Stimulated activated CD8-positive, alpha-beta memory T cell treated with anti-CD3 and anti-CD28 coated beads, Interleukin-2, amount 100 ng/mL, for 1 hour (primary cell): ENCODE data around the gene PLS1.
"Not testable (repeated sequence)": the region's sequence is repeated elsewhere in the genome, so short reads cannot be mapped to it uniquely, and the experiment has no call there.

ENCODE experiments used
- DNase-seq, 2 donors: peaks; one replicate each; pipeline ENCODE4 v3.0.0-alpha.2; 2020; ENCODE audit warnings: low read depth in 2 of 2

The PLS1 gene

GRCh38 chr3:142595581-142595950 is 627 bp upstream of the PLS1 start:
- no peak for DNase-seq

- DNase-seq: no peak
Measured at GRCh38 chr3:142596726-142597088, 514 bp downstream of the PLS1 start.

GRCh38 chr3:142597906-142598305 is 1.7 kb downstream of the PLS1 start:
- no peak for DNase-seq

GRCh38 chr3:142601713-142602112 is 5.5 kb downstream of the PLS1 start:
- no peak for DNase-seq

- no peak for DNase-seq
Measured at GRCh38 chr3:142602619-142603385, 6.6 kb downstream of the PLS1 start.

- DNase-seq: not testable (repeated sequence)
Measured at GRCh38 chr3:142603386-142603705, 7.2 kb downstream of the PLS1 start.

- no peak for DNase-seq
Measured at GRCh38 chr3:142604940-142605339, 8.7 kb downstream of the PLS1 start.

GRCh38 chr3:142608631-142609030 is 12.4 kb downstream of the PLS1 start:
- DNase-seq: no peak

- no peak for DNase-seq
Measured at GRCh38 chr3:142609136-142609535, 12.9 kb downstream of the PLS1 start.

- DNase-seq: no peak
Measured at GRCh38 chr3:142611206-142611605, 15.0 kb downstream of the PLS1 start.

- DNase-seq: no peak
Measured at GRCh38 chr3:142613491-142613890, 17.3 kb downstream of the PLS1 start.

- DNase-seq: no peak
Measured at GRCh38 chr3:142614059-142614626, 17.9 kb downstream of the PLS1 start.

- no peak for DNase-seq
Measured at GRCh38 chr3:142615171-142615570, 19.0 kb downstream of the PLS1 start.

- DNase-seq: no peak
Measured at GRCh38 chr3:142618917-142619461, 22.8 kb downstream of the PLS1 start.

GRCh38 chr3:142622405-142622804 is 26.2 kb downstream of the PLS1 start:
- no peak for DNase-seq

GRCh38 chr3:142623194-142623593 is 27.0 kb downstream of the PLS1 start:
- no peak for DNase-seq

GRCh38 chr3:142624341-142625152 is 28.4 kb downstream of the PLS1 start:
- DNase-seq: no peak

GRCh38 chr3:142625153-142625440 is 28.9 kb downstream of the PLS1 start:
- DNase-seq: no peak

- DNase-seq: no peak
Measured at GRCh38 chr3:142626971-142627370, 30.8 kb downstream of the PLS1 start.

GRCh38 chr3:142628801-142629200 is 32.6 kb downstream of the PLS1 start:
- no peak for DNase-seq

GRCh38 chr3:142633073-142633472 is 36.9 kb downstream of the PLS1 start:
- no peak for DNase-seq

GRCh38 chr3:142636050-142636449 is 39.9 kb downstream of the PLS1 start:
- DNase-seq: no peak

- DNase-seq: no peak
Measured at GRCh38 chr3:142636664-142637063, 40.5 kb downstream of the PLS1 start.
